NCI-H446 (cell line): ENCODE measurements around the gene CHAF1A.

Source experiments
- DNase-seq, 2 experiments: peaks; one replicate each; lab custom pipeline; 2025; lab: John Stamatoyannopoulos, UW

The CHAF1A gene

GRCh38 chr19:4442819-4443146 is 40.3 kb downstream of the CHAF1A start:
- DNase-seq: no peak

DNA sequence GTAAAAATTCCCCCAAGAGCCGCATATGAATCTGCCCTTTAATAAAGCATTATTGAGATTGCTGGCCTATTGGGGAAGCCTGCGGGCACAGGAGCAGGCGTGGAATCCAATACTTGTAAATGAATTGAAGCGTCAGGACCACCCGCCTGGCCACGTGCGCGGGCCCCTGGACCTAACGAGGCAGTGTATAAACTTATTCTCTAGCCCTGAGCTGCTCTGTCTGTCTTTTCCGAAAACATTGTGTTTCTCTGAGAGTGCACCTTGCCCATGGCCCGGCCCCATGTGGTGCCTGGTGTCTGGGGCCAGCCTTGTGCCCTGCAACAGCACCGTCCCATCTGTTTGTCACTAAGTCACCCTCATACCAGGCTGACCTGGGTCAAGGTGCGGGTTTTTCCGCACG is 40.7 kb downstream of the CHAF1A start:
- no peak for DNase-seq

GRCh38 chr19:4443966-4444764 is 41.7 kb downstream of the CHAF1A start:
- no peak for DNase-seq

DNA sequence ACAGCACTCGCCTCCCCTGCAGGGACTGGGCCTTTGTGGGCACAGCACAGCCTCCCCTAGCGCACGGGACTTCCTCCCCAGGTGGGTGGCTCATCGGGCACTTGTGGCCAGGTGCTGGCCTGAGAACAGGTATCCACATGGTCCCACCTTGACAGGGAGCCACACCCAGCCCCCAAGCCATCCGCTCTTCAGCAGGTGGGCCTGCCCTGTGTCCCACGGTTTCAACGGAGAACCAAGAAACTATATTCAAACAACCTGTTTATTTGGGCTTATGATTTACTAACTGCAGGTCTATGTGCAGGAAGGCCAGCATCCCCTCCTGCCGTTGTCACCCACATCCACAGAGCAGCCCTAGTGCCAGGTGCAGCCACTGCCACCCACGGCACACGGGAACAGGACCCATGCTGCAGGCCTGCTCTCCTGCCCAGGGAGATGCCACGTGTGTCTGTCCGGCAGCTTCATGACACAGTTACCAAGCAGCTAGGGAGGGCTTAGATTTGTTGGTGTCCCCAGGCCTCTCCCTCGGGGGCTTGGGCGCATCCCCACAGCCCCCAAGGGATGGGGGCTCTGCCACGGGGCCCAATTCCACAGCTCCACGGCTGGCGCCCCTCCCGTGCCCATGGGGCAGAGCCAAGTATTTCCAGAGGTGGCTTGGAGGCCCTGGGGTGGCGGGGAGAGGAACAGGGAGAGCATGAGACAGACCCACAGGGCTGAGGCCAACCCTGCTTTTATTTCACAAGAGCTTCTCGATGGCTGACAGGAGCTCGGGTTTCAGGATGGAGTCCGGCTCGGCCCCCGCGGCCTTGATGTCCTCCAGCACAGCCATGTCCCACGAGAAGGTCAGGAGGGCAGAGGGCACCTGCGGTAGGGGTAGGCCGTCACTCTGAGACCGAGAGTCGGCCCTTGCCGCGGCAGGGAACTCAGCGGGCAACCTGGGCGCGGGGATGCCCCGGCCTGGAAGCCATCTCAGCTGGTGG is 42.6 kb downstream of the CHAF1A start:
- DNase-seq: no peak

GRCh38 chr19:4445963-4446703 is 43.7 kb downstream of the CHAF1A start:
- DNase-seq: no peak

DNA sequence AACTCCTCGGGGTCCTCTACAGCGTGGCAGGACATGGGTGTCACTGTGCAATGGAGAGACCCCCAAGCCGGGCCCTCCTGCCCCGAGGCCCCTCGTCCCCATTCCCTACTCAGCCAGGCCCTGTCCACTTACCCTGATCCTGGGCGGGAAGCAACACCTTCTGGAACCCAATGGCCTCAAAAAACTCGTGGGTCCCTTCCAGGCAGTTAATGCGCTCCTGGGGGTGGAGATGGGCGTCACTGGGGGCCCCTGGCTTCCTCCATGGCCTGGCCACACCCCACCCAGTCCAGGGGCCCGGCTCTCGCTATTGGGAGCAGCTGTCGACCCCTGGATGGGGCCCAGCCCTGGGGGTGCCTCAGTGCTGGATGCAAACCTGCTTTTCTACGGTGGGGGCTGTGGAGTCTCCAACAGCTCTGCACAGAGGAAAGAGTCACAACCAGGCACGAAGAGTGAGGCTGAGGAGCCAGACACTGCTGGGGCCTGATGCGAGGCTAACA is 44.3 kb downstream of the CHAF1A start:
- no peak for DNase-seq

DNA sequence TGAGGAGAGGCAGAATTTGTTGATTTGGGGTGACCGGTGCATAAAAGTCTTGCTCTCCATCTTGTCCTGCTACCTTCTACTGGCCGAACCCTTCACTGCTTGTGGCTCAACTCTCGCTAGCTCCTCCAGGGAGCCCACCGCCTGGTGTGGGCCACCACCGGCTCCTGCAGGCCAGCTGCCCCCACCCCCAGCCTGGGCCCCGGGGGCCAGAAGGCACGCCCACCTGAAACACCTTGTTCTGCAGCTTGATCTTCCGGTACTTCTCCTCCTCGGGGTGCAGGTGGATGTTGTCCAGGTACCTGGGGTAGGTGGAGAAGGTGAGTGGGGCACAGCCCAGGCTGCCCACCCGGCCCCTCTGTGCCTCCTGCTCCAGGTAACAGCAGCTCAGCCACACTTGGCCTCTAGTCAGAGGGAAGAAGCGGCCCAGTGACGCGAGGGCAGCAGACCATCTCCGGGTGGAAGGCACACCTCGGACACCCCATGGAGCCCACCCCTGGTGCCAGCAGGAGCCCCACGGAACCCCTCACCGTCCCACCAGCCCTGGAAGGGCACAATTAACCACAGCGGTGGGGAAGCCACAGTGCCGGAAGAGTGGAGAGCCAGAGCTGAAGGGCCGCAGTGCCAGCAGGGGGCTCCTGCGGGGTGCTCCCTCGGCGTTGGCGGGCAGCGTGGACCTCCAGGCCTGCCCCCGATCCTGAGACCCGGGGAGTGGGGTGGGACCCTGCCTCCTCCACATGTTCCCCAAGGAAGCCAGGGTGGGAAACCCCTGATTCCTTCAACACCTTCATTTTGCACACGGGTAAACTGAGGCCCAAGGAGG is 45.1 kb downstream of the CHAF1A start:
- no peak for DNase-seq

DNA sequence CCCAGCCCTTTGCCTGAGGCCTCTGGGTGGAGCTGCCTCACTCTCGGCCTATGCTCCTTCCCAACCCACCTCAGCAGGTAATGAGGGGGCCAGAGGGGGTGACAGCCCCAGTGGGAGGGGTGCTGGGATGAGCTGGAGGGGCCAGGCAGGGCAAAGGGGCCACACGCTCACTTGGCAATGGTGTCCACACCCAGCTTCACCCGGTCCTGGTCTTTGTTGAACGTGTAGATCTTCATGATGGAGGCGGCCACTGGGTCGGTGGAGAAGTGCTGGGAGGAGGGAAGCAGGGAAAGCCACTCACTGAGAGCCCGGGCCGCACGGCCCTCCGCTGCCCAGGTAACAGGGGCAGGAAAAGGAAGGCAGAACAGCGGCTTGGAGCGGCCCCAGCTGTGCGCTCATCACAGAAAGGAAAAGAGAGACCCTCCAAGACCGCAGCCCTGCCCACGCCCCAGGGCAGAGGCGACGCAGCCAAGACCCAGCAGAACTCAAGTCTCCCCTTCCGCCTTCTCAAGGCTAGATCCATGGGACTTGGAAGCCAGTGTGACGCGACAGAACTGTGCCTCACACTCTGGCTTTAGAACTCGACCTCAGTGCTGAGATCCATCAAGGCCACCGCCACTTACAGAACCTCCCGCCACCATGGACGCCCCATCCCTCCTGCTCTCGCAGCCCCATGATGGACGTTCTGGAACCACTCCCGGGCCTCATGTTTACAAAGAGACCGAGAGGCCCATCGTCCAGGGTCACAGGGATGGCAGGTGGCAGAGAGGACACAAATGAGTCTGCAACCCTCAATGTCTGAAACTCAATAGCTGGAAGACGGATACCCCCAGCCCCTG is 45.9 kb downstream of the CHAF1A start:
- DNase-seq: no peak

DNA sequence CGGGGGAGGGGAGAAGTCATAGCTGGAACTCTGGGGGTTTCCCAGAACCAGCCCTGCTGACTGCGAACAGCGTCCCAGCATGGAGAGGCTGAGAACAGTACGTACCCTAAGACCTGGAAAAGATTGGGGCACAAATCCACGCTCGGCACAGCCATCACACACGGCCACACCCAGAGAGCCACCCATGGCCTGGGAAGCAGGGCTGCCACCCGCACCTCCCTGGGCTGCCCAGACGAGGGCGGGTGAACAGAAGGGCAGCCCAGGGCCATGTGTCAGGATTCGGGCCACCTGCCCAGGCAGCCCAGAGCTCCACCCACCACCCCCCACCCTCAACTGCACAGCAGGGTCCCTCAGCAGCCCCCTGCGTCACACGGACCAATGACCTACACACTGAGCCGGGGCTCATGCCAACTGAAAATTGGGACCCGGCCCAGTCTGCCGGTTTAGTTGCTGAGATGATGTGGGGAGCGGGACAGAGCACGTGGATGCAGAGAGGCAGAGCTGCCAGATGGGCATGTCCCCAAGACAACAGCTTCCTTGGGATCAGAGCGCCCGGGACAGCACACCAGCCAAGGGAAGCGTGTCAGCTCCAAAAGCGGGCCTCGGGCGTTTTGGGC is 46.7 kb downstream of the CHAF1A start:
- peak; percentile 98 to 99 for DNase-seq

GRCh38 chr19:4449639-4450028 is 47.2 kb downstream of the CHAF1A start:
- peak in 1 of 2 experiments; percentile 83 for DNase-seq

DNA sequence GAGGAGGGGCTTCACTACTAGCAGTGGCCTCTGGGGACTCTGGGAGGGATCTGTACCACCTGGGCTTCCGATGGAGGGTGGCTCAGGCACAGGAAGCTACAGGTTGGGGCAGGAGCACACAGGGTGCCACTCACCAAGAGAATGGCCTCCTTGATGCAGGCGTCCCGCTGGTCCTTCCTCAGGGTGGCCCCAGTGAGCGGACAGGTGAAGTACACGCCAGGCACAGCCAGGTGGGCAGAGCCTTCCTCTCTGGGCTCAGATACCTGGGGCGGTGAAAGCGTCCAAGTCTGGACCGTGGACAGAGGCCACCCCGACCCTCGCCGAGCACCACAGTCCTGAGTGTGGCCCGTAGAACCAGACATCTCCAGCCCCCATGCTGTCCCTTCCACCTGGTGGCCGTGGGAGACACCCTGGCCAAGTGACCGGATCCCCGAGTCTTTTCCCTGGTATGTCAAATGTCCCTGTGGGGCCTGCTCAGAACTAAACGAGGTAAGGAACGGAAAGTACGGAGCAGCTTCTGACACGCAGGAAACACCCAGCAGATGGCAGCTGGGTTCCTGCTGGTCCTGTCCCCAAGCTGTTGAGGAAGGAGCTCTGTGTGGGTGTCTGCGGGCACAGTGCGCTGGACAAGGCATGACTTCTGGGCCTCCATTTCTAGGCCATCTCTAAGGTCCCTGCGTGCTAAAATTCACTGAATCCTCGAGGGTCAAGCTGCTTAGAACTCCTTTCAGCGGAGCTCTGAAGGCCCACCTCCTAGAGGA is 50.0 kb downstream of the CHAF1A start:
- no peak for DNase-seq

DNA sequence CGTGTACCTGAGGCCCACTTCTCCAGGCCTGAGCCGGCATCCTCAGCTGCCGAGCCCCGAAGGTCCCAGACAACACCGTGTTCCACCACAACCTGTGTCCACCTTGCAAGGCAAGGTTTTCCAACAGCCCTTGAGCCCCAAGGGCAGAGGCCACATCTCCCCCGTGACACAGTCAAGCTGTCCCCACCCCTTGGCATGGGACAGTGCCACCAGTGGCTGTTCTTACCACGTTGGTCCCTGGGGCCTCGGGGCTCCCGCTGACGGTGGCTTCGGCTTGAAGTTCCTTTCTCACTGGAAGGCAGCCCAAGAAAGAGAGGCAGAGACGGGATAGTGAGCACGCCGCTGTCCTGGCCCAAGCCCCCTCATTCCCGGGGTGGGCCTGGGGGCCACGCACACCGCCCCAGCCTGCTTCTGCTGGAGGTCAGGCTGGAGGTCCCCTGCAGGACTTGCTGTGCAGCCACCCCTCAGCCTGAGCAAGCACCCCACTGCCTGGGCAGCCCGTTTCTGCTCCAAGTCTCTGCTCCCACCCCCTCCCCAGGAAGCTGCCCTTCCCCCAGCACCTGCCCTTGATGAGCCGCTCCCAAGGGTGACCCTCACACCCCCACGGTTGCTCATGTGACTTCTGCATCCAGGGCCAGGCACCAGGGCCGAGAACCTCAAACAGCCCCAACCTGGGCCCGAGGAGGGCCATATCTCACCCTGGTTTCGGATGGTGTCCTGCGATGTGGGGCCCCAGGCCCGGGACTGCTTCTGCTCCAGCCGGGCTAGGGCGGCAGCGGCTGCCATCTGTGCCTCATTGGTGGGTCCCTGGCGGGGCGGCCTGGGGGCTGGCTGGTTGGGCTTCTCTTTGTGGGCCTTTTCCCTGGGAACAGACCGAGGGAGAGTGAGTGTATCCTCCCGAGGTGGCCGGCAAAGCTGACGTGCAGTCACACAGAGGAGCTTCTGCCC is 51.1 kb downstream of the CHAF1A start:
- DNase-seq: no peak

GRCh38 chr19:4454747-4455718 is 52.6 kb downstream of the CHAF1A start:
- peak in 1 of 2 experiments; percentile 58 for DNase-seq

- DNase-seq: peak; percentile 43 to 84
Measured at GRCh38 chr19:4455719-4456475, 53.5 kb downstream of the CHAF1A start.

- peak; percentile 41 to 67 for DNase-seq
Measured at GRCh38 chr19:4456476-4456842, 54.0 kb downstream of the CHAF1A start.
